GM19324 (cell line): Measurements from ENCODE around the gene UEVLD.

ENCODE experiments used
- ATAC-seq: cut with Tn5 transposase; IDR thresholded peaks from one replicate; pipeline ENCODE4 v1.9.1; 2021; ENCODE audit warnings: mild to moderate bottlenecking, moderate library complexity; ENCODE audit not compliant: unreplicated experiment, low FRiP score

The UEVLD gene

GRCh38 chr11:18521122-18521521 is 67.4 kb downstream of the UEVLD start:
- ATAC-seq: no peak

DNA sequence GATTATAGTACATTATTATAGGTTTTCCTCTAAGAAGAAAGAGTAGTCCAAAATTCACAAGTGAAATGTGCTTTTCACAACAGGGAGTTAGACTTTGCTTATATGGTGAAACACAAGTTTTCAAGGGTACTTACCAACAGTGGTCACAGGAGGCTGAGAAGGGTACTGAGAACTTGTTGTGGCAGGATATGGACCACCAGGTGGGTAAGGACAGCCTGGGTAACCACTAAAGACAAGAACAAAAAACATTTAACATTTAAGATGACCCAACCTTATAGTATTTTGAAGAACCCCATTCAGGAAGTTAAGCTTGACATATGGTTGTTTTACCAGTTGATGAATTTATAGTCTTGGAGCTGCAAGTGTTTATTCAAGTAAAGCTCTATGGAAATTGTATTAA is 86.2 kb downstream of the UEVLD start:
- no peak for ATAC-seq

DNA sequence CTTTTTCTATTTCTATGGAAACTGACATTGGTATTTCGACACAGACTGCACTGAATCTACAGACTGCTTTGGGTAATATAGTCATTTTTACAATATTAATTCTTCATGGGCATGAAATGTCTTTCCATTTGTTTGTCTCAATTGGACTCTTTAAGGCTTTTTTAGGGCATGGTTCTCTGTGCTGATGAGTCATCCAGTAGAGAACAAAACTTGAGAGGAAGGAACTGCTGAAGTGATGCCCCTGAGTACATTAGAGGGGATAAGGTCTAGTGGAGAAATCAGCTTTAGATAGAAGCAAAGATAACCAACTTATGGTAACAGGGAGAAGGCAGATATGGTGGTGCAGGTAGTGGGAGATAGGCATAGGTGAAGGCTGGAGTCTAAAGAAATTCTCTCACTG is 86.9 kb downstream of the UEVLD start:
- no peak for ATAC-seq

GRCh38 chr11:18498039-18498438 is 90.5 kb downstream of the UEVLD start:
- ATAC-seq: no peak

DNA sequence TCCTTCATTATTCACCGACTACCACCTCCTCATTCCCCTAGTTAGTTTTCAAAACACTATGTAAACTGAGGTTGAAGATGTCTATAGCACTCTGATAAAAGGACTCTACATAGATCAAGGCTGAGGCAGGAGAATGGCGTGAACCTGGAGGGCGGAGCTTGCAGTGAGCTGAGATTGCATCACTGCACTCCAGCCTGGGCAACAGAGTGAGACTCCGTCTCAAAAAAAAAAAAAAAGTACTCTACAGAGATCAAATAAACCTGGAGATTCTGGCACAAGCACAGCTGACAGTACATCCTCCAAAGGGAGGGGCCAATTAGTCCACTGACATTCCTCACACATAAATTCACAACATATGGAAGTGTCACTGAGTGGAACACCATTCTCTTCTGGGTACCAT is 92.8 kb downstream of the UEVLD start:
- no peak for ATAC-seq

- no peak for ATAC-seq
These were observed 93.3 kb downstream of the UEVLD start for GRCh38 chr11:18495271-18495670.

GRCh38 chr11:18493310-18493709 is 95.2 kb downstream of the UEVLD start:
- ATAC-seq: no peak

- no peak for ATAC-seq
These were observed 95.6 kb downstream of the UEVLD start for GRCh38 chr11:18492888-18493287.

DNA sequence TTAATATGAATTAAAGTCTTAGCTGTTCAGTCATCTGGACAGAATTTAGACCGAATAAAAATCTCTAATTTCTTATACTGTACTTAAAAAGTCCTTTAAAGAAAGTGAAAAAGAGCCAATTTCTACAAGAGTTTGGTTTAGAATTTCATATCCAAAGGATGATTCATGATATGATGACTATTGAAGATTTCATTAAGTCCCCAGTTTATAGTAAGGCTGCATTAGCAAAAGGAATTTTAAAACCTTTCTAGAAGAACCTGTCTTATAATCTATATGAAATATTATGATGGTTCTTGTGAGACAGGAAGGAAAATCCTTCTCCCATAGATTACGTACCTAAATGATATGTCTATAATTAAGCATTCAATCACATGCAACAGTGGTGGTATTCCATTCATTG is 96.6 kb downstream of the UEVLD start:
- ATAC-seq: no peak

DNA sequence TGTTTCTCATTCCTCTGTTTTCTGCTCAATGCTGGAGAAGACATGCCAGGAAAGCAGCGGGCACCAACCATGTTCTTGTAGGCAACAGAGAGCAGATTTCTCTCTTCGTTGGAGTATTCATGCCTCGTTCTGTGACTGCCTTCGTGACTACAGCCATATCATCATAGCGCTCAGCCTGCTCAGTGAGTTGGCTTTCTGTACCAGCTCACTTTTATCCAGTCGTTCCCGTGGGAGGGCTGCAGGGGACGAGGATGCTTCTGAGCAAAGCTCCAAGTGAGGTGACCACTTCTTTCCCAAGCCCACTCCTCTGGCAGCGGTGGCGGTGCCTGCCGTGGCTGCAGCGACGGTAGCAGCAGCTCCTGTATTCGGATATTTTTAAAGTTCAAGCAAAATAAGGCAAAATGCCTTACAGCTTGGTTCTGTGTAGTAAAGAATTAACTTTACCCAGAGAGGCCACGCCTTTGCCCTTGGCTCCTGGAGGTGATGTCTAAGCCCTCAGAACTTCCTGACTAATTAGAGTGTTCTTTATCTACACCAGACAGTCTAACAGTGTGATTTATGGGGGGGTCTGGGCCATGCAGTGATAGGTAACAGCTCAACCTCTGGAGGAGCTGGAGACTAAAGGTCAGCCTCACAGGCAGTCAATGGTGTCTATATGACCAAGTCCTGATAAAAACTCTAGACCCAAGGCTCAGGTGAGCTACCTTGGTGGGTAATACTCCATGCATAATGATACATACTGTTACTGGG is 97.6 kb downstream of the UEVLD start:
- ATAC-seq: no peak

DNA sequence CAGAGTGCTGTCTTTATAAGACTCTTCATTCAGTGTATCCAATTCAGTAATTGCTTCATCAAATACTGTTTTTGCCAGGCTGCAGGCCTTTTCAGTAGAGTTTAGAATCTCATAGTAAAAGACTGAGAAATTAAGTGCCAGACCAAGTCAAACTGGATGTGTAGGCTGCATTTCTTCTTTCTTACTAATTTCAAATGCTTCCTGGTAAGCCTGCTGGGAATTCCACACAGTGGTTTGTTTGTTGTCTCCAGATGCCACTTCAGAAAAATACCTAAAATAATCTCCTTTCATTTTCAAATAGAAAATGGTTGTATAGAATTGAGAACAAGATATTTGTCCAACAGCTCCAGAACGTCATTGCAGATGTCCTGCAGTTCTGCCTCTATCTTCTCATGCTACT is 98.2 kb downstream of the UEVLD start:
- ATAC-seq: no peak

DNA sequence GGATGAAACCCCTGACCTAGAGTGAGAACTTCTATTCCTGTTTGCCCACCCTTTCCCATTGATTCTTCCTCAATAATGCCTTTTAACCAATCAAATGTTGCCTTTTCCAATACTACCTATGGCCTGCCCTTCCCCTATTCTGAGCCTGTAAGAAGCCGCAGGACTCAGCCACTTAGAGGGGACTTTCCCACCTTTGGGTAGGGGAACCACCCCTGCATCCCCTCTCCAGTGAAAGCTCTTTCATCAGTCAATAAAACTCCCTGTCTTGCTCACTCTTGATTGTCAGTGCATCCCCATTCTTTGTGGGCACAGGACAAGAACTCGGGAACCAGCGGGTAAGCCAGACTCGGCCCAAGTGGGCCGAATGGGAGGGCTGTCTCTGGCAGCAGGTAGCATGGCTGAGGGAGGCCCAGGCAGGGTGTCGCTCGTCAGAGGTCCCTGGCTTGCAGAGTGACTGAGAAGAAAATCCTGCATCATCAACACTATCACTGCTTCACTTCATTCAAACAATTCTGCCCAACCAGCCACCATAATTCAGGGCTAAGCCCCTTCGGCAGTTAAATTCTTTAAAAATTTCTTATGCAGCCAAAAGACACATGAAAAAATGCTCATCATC is 102.5 kb downstream of the UEVLD start:
- ATAC-seq: no peak
